Type B pancreatic cell (in vitro differentiated cells): ENCODE data around the gene PTGIS. TPM values are rescaled to one million over a fixed set of nuclear protein-coding genes. Genes with fewer than 3 reads are reported as not detected.

ENCODE experiments used
- DNase-seq: peaks from one replicate; pipeline ENCODE4 v3.0.0; 2021; ENCODE audit warnings: mixed read lengths; ENCODE audit not compliant: unreplicated experiment; ENCODE audit errors: extremely low spot score
- H3K27ac Mint-ChIP-seq: 2 replicates; pipeline ENCODE4 v1.8.0; 2021; ENCODE audit warnings: mild to moderate bottlenecking, mixed read lengths
- H3K27me3 Mint-ChIP-seq: 2 replicates; pipeline ENCODE4 v1.8.0; 2021; ENCODE audit warnings: mixed read lengths
- H3K36me3 Mint-ChIP-seq: 2 replicates; pipeline ENCODE4 v1.8.0; 2021; ENCODE audit warnings: mixed read lengths
- H3K4me1 Mint-ChIP-seq: one replicate; pipeline ENCODE4 v1.8.0; 2021; ENCODE audit warnings: mixed read lengths; ENCODE audit not compliant: unreplicated experiment
- H3K4me3 Mint-ChIP-seq: 2 replicates; pipeline ENCODE4 v1.8.0; 2021; ENCODE audit warnings: mild to moderate bottlenecking, mixed read lengths
- H3K9me3 Mint-ChIP-seq: 2 replicates; pipeline ENCODE4 v1.8.0; 2021; ENCODE audit warnings: mixed read lengths
- CTCF ChIP-seq: fragments of 200-600 bp; sonication (generic); conservative IDR thresholded peaks from 2 replicates; pipeline ENCODE4 v1.5.0; 2021; ENCODE audit warnings: antibody characterized with exemption, mild to moderate bottlenecking
- total RNA-seq: library from RNA; stranded (reverse); gene quantifications from 2 replicates; pipeline ENCODE4 v1.2.1, GENCODE V29; 2021; ENCODE audit warnings: low replicate concordance

The PTGIS gene
- total RNA-seq, 1 donor from 2014 or later, result 33.3 TPM

- Mint-ChIP-seq H3K4me3 (no peak overlapping the region), H3K9me3 (no peaks in the 10 kb centered on the region), H3K27ac (no peak overlapping the region), H3K36me3 (no peaks in the 10 kb centered on the region), H3K27me3 (peaks cover under 1% of the 10 kb centered on the region), H3K4me1 (peaks cover 17% of the 10 kb centered on the region)
- DNase-seq, result no peak
- TF ChIP-seq CTCF, result peak; percentile 59
These were observed 35.3 kb upstream of the PTGIS start for GRCh38 chr20:49603209-49603627.

- TF ChIP-seq CTCF, result no peak
- no peaks in the 10 kb centered on the region for H3K9me3 Mint-ChIP-seq
These were observed 34.6 kb upstream of the PTGIS start for GRCh38 chr20:49602345-49603208.

GRCh38 chr20:49601153-49601924 is 33.4 kb upstream of the PTGIS start:
- Mint-ChIP-seq H3K4me1 (peaks cover 19% of the 10 kb centered on the region), H3K27me3 (no peaks in the 10 kb centered on the region), H3K9me3 (no peaks in the 10 kb centered on the region), H3K4me3 (no peak overlapping the region), H3K36me3 (no peaks in the 10 kb centered on the region), H3K27ac (no peak overlapping the region)
- no peak for DNase-seq
- no peak for TF ChIP-seq CTCF

More at GRCh38 chr20:49602345-49603208, 34.6 kb upstream of the PTGIS start:
- DNase-seq, result no peak
- no peak overlapping the region for H3K4me3 Mint-ChIP-seq
- H3K27me3 Mint-ChIP-seq, result no peaks in the 10 kb centered on the region
- peaks cover 17% of the 10 kb centered on the region for H3K4me1 Mint-ChIP-seq
- no peak overlapping the region for H3K27ac Mint-ChIP-seq
- H3K36me3 Mint-ChIP-seq, result no peaks in the 10 kb centered on the region

- Mint-ChIP-seq H3K4me3 (no peak overlapping the region), H3K36me3 (no peaks in the 10 kb centered on the region), H3K27ac (no peak overlapping the region), H3K27me3 (no peaks in the 10 kb centered on the region), H3K9me3 (no peaks in the 10 kb centered on the region), H3K4me1 (peaks cover 25% of the 10 kb centered on the region)
- DNase-seq, result no peak
- no peak for TF ChIP-seq CTCF
These were observed 31.8 kb upstream of the PTGIS start for GRCh38 chr20:49599746-49600113.

GRCh38 chr20:49597825-49598395 is 30.0 kb upstream of the PTGIS start:
- Mint-ChIP-seq H3K36me3 (no peaks in the 10 kb centered on the region), H3K27me3 (no peaks in the 10 kb centered on the region), H3K9me3 (no peaks in the 10 kb centered on the region), H3K4me3 (no peak overlapping the region), H3K4me1 (peaks cover 29% of the 10 kb centered on the region), H3K27ac (no peak overlapping the region)
- no peak for TF ChIP-seq CTCF
- no peak for DNase-seq
